Upper lobe of right lung (tissue), 1 donor: ENCODE measurements around the gene SLC19A1. TPM values are rescaled to one million over a fixed set of nuclear protein-coding genes. Genes with fewer than 3 reads are reported as not detected.
A peak's percentile ranks its signal among the peaks of the same experiment; 100 is the strongest.

Experiments used
- ATAC-seq: fragments of 200-7000 bp; cut with Tn5 transposase; one replicate; pipeline ENCODE4 v1.9.1; 2020; ENCODE audit warnings: mild to moderate bottlenecking, moderate library complexity
- DNase-seq: peaks from one replicate; pipeline ENCODE4 v3.0.0-alpha.2; 2020
- H3K27ac ChIP-seq: fragments of 200-600 bp; one replicate; pipeline ENCODE4 v1.8.0; 2022
- H3K27me3 ChIP-seq: fragments of 200-600 bp; one replicate; pipeline ENCODE4 v1.8.0; 2022; ENCODE audit warnings: mild to moderate bottlenecking
- H3K36me3 ChIP-seq: fragments of 200-600 bp; one replicate; pipeline ENCODE4 v1.8.0; 2022
- H3K4me1 ChIP-seq: fragments of 200-600 bp; one replicate; pipeline ENCODE4 v1.8.0; 2022
- H3K4me3 ChIP-seq: fragments of 200-600 bp; one replicate; pipeline ENCODE4 v1.8.0; 2022; ENCODE audit warnings: mild to moderate bottlenecking
- H3K9me3 ChIP-seq: fragments of 200-600 bp; one replicate; pipeline ENCODE4 v1.8.0; 2022
- intact Hi-C: fragments of 100-400 bp; cut with DNase I; formaldehyde crosslinking; loops from one replicate; pipeline ENCODE4 v1.11.0; 2022
- total RNA-seq: library from RNA; stranded (reverse); fragmentation: NEBNext Ultra II Directional; extraction: Animal tissue kit (Norgen Biotek cat#: 25700); gene quantifications from one replicate; pipeline ENCODE4 v1.2.1, GENCODE V29; 2021
- TF ChIP-seq, protein P1 (sequence below): fragments of 200-600 bp; IDR thresholded peaks from one replicate; pipeline ENCODE4 v1.8.0; 2022; ENCODE audit warnings: antibody characterized with exemption
- donor health status: DM: no; HTN: yes; CAD: no; lungs with severe emphysema.

SLC19A1 gene
- total RNA-seq, 1 donor from 2014 or later = 39.3 TPM

DNA sequence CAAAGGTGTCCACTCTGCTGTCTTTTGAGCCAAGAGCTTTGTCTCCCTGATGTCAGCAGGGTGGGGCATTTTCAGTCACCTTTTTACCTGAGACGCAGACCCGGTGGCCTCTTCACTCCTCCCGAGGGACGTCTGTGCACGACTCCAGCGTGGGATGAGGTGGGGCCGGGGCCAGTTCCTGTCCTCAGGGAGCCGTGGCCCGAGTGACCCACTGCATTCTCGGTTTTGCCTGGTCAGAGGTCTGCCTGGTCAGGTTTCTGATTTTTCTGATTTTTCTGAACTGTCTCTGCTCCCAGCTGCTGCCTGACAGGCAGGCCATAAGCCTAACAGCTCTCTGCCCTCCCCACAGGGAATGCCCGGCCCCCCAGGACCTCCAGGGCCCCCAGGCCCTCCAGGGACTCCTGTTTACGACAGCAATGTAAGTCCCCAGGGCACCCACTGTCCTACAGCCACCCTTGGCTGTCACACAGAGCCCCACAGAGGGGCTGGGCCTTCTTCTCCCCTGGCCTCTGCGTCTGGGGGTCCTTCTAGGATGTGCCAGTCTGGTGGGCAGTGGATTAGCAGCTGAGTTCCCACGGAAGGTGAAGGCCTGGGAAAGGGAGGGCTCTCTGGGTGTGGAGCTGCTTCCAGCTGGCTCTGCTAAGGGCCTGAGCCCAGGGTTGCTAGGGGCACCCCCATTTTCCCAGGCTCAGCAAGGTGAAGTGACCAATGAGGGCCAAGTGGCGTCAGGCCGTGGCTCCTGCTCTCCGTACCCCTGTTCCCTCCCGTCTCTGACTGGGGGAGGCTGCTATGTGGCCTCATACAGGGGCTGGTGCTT lies 45.9 kb downstream of the SLC19A1 start:
- no peak overlapping the region for H3K4me3 ChIP-seq
- intact Hi-C loops = no loop called here
- H3K36me3 ChIP-seq = peaks cover 15% of the 10 kb centered on the region
- TF ChIP-seq, protein P1, sequence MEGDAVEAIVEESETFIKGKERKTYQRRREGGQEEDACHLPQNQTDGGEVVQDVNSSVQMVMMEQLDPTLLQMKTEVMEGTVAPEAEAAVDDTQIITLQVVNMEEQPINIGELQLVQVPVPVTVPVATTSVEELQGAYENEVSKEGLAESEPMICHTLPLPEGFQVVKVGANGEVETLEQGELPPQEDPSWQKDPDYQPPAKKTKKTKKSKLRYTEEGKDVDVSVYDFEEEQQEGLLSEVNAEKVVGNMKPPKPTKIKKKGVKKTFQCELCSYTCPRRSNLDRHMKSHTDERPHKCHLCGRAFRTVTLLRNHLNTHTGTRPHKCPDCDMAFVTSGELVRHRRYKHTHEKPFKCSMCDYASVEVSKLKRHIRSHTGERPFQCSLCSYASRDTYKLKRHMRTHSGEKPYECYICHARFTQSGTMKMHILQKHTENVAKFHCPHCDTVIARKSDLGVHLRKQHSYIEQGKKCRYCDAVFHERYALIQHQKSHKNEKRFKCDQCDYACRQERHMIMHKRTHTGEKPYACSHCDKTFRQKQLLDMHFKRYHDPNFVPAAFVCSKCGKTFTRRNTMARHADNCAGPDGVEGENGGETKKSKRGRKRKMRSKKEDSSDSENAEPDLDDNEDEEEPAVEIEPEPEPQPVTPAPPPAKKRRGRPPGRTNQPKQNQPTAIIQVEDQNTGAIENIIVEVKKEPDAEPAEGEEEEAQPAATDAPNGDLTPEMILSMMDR = no peak
- no peaks in the 10 kb centered on the region for H3K4me1 ChIP-seq
- ATAC-seq (no peak), DNase-seq (peak; percentile 44)
- no peaks in the 10 kb centered on the region for H3K9me3 ChIP-seq
- H3K27me3 ChIP-seq = no peaks in the 10 kb centered on the region
- H3K27ac ChIP-seq = no peak overlapping the region

DNA sequence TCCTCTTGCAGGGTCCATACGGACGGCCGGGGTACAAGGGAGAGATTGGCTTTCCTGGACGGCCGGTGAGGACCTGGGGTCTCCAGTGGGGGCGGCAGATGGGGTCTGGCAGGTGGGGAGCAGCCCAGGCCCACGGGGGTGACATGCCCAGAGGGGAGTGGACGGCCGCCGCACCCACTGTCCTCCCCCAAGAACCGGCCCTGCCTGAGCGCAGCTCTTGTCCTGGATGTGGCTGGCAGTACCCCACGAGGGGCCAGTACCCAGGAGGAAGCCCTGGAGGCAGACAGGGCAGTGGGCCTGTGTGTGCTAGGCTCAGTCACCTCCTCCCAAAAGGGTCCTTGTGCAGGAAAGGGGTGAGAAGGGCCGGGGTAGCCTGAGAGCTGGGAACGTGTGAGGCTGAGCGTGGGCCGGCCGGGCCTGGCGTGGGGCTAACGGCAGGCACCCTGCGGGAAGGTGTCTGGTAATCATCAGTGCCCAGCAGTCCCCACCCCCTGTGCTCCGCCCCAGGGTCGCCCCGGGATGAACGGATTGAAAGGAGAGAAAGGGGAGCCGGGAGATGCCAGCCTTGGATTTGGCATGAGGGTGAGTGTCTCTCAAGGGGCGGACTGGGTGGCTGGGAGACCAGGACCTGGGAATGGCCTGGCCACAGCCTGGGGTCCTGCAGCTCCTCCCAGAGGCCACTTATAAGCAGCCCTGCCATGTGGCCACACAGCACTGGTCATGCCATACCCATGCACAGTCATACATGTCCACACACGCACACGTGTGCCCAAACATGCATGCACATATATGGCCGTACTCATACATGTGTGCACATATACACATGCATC lies 47.2 kb downstream of the SLC19A1 start:
- DNase-seq (no peak), ATAC-seq (no peak)
- H3K36me3 ChIP-seq = peaks cover 15% of the 10 kb centered on the region
- TF ChIP-seq, protein P1 = no peak
- H3K4me1 ChIP-seq = no peaks in the 10 kb centered on the region
- no peak overlapping the region for H3K4me3 ChIP-seq
- H3K9me3 ChIP-seq = no peaks in the 10 kb centered on the region
- H3K27ac ChIP-seq = no peak overlapping the region
- intact Hi-C loops = no loop called here
- no peaks in the 10 kb centered on the region for H3K27me3 ChIP-seq

DNA sequence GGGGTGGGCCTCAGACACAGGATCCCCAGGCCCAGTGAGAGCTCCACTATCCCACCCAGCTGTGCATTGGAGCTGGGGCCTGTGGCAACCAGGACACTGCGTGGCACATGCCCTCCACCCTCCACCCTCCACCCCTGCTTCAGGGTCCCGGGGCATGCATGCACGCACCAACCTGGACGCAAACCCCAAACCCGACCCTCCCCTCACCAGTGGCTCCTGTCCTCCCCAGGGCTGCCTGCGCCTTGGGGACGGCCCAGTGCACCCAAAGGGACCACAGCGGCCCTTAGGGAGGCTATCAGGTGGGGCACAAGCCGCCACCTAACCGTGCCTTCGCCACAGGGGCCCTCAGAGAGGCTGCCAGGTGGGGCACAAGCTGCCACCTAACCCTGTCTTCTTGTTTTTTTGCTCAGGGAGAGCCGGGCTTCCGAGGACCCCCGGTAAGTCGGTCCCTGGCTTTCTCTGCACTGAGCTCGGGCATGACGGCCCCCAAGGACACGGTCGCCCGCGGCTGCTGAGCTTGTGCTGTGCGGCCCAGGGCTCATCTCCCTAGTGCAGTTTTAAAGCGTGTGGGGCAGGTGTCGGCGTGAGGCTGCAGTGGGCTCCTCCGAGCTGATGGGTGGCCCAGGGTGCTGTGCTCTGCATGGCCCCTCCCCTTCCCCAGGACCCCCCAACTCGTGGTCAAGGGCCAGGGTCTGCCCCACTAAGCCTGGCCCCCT lies 47.9 kb downstream of the SLC19A1 start:
- no peak overlapping the region for H3K27ac ChIP-seq
- intact Hi-C loops = no loop called here
- ATAC-seq (no peak), DNase-seq (no peak)
- H3K9me3 ChIP-seq = no peaks in the 10 kb centered on the region
- no peak overlapping the region for H3K4me3 ChIP-seq
- no peaks in the 10 kb centered on the region for H3K27me3 ChIP-seq
- TF ChIP-seq, protein P1 = no peak
- H3K4me1 ChIP-seq = no peaks in the 10 kb centered on the region
- peaks cover 15% of the 10 kb centered on the region for H3K36me3 ChIP-seq

DNA sequence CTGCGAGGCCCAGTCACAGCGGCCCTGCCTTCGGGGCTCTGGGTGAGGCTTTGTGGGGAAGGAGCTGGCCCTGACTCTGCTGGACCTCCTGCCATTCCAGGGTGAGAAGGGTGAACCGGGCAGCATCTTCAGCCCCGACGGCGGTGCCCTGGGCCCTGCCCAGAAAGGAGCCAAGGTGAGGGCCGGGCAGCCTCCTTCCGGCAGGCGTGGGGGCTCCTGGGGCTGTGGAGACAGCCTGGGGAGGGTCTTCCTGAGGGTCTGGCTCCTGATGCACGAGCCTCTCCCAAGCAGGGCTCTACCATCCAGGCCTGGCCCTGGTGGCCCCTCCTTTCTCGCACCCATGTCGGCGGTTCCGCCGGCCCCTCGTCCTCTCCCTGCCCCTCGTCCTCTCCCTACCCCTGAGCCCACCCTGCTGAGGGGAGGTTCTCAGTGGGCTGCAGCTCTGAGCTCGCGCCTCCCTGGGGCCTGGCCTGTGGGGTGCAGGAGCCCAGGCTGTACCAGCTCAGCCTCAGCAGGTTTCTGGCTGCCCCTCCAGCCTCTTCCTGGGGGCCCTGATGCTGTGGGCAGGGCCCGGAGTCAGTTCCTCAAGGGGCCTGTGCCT lies 48.7 kb downstream of the SLC19A1 start:
- TF ChIP-seq, protein P1 = no peak
- DNase-seq (no peak), ATAC-seq (no peak)
- no peaks in the 10 kb centered on the region for H3K9me3 ChIP-seq
- intact Hi-C loops = no loop called here
- peaks cover 12% of the 10 kb centered on the region for H3K36me3 ChIP-seq
- no peak overlapping the region for H3K4me3 ChIP-seq
- no peaks in the 10 kb centered on the region for H3K4me1 ChIP-seq
- no peak overlapping the region for H3K27ac ChIP-seq
- no peaks in the 10 kb centered on the region for H3K27me3 ChIP-seq

DNA sequence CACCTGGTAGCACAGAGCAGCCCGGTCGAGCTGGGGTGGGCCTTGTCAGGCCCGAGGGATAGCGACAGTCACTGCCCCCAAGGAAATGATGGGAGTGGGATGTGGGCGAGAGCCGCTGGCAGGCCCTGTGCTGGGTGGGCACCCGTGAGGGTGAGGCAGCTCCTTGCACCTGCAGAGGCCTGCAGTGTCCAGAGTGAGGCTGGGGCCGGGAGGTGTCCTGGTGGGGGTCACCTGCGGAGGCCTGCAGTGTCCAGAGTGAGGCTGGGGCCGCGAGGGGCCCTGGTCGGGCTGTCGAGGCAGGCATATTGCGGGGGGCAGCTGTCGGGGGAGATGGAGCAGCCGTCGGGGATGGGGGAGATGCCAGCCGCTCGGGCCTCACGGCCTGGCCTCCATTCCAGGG lies 49.5 kb downstream of the SLC19A1 start:
- H3K36me3 ChIP-seq = peaks cover 11% of the 10 kb centered on the region
- no peaks in the 10 kb centered on the region for H3K9me3 ChIP-seq
- H3K27ac ChIP-seq = no peak overlapping the region
- no peak for DNase-seq
- intact Hi-C loops = no loop called here
- no peak for ATAC-seq
- no peaks in the 10 kb centered on the region for H3K27me3 ChIP-seq
- H3K4me1 ChIP-seq = no peaks in the 10 kb centered on the region
- H3K4me3 ChIP-seq = no peak overlapping the region
- TF ChIP-seq, protein P1 = no peak
